ENCODE data around the gene FGD6.

Gene FGD6

GRCh38 chr12:95130096-95130495 is 87.2 kb downstream of the FGD6 start:
- CTCF ChIA-PET: no interaction called here
- DNase-seq (ENCODE audit: extremely low spot score): no peak
- POLR2A ChIA-PET: no interaction called here
- TF ChIP-seq ELF4 (IDR thresholded peaks at IDR 0.05): no peak
- TF ChIP-seq FOXA1 (IDR thresholded peaks at IDR 0.05): no peak
- TF ChIP-seq NFRKB (IDR thresholded peaks at IDR 0.05): no peak
- no peak for TF ChIP-seq ZNF384 (IDR thresholded peaks at IDR 0.05)

- no peak for DNase-seq (ENCODE audit: extremely low spot score)
- TF ChIP-seq L3MBTL2 (conservative IDR thresholded peaks at IDR 0.05): no peak
- no peak for TF ChIP-seq NFRKB (IDR thresholded peaks at IDR 0.05)
- no peak for TF ChIP-seq BHLHE40 (IDR thresholded peaks at IDR 0.05; ENCODE audit: borderline replicate concordance)
- no peak for TF ChIP-seq ZNF384 (IDR thresholded peaks at IDR 0.05)
- TF ChIP-seq ELF4 (IDR thresholded peaks at IDR 0.05): no peak
- no peak for TF ChIP-seq SP1 (IDR thresholded peaks at IDR 0.05)
- no peak for TF ChIP-seq FOXM1 (IDR thresholded peaks at IDR 0.05; ENCODE audit: borderline replicate concordance)
- TF ChIP-seq TARDBP (IDR thresholded peaks at IDR 0.05): no peak
- no peak for TF ChIP-seq ARNT (IDR thresholded peaks at IDR 0.05)
- TF ChIP-seq HDGF (IDR thresholded peaks at IDR 0.05; ENCODE audit: borderline replicate concordance): no peak
- no peak for TF ChIP-seq PKNOX1 (IDR thresholded peaks at IDR 0.05)
- POLR2A ChIA-PET: no interaction called here
- CTCF ChIA-PET: no interaction called here
Observed at GRCh38 chr12:95129115-95129514, 88.2 kb downstream of the FGD6 start.

GRCh38 chr12:95126736-95127135 is 90.5 kb downstream of the FGD6 start:
- POLR2A ChIA-PET: interaction anchor here (1.3 kb wide), 1 partner anchor 91 kb away, joined by 3 read pairs; the partner anchor contains the start of genes FGD6 and VEZT
- TF ChIP-seq FOXA1 (IDR thresholded peaks at IDR 0.05): no peak
- no peak for TF ChIP-seq CTBP1 (IDR thresholded peaks at IDR 0.05; ENCODE audit: borderline replicate concordance)
- TF ChIP-seq FOXM1 (IDR thresholded peaks at IDR 0.05; ENCODE audit: borderline replicate concordance): no peak
- no peak for TF ChIP-seq FOXK2 (IDR thresholded peaks at IDR 0.05)
- TF ChIP-seq PKNOX1 (IDR thresholded peaks at IDR 0.05): no peak
- TF ChIP-seq ELF4 (IDR thresholded peaks at IDR 0.05): no peak
- no peak for TF ChIP-seq NFRKB (IDR thresholded peaks at IDR 0.05)
- TF ChIP-seq BHLHE40 (IDR thresholded peaks at IDR 0.05; ENCODE audit: borderline replicate concordance): no peak
- CTCF ChIA-PET: no interaction called here
- no peak for DNase-seq (ENCODE audit: extremely low spot score)

GRCh38 chr12:95126076-95126475 is 91.2 kb downstream of the FGD6 start:
- TF ChIP-seq ZNF384 (IDR thresholded peaks at IDR 0.05) (no peak), ELF4 (IDR thresholded peaks at IDR 0.05) (no peak), LEF1 (IDR thresholded peaks at IDR 0.05; ENCODE audit: borderline replicate concordance) (no peak), HDGF (IDR thresholded peaks at IDR 0.05; ENCODE audit: borderline replicate concordance) (no peak), FOXK2 (IDR thresholded peaks at IDR 0.05) (no peak), SUZ12 (IDR thresholded peaks at IDR 0.05) (no peak), TARDBP (IDR thresholded peaks at IDR 0.05) (no peak), L3MBTL2 (conservative IDR thresholded peaks at IDR 0.05) (no peak), ARNT (IDR thresholded peaks at IDR 0.05) (no peak), SP1 (IDR thresholded peaks at IDR 0.05) (no peak), PKNOX1 (IDR thresholded peaks at IDR 0.05) (no peak), BHLHE40 (IDR thresholded peaks at IDR 0.05; ENCODE audit: borderline replicate concordance) (no peak), NFRKB (IDR thresholded peaks at IDR 0.05) (no peak), FOXA1 (IDR thresholded peaks at IDR 0.05) (no peak), FOXM1 (IDR thresholded peaks at IDR 0.05; ENCODE audit: borderline replicate concordance) (no peak), CTBP1 (IDR thresholded peaks at IDR 0.05; ENCODE audit: borderline replicate concordance) (no peak)
- DNase-seq (ENCODE audit: extremely low spot score): no peak
- CTCF ChIA-PET: no interaction called here
- POLR2A ChIA-PET: interaction anchor here (1.1 to 1.3 kb wide), 2 partner anchors 91 to 348 kb away, joined by 3 read pairs; partner anchors contain the start of genes FGD6, METAP2 and VEZT

GRCh38 chr12:95124106-95124505 is 93.2 kb downstream of the FGD6 start:
- no peak for TF ChIP-seq ARNT (IDR thresholded peaks at IDR 0.05)
- no peak for TF ChIP-seq TARDBP (IDR thresholded peaks at IDR 0.05)
- no peak for TF ChIP-seq BHLHE40 (IDR thresholded peaks at IDR 0.05; ENCODE audit: borderline replicate concordance)
- no peak for TF ChIP-seq L3MBTL2 (conservative IDR thresholded peaks at IDR 0.05)
- TF ChIP-seq HDGF (IDR thresholded peaks at IDR 0.05; ENCODE audit: borderline replicate concordance): no peak
- TF ChIP-seq ZNF384 (IDR thresholded peaks at IDR 0.05): no peak
- TF ChIP-seq SUZ12 (IDR thresholded peaks at IDR 0.05): no peak
- no peak for TF ChIP-seq CTBP1 (IDR thresholded peaks at IDR 0.05; ENCODE audit: borderline replicate concordance)
- no peak for TF ChIP-seq SP1 (IDR thresholded peaks at IDR 0.05)
- no peak for TF ChIP-seq FOXA1 (IDR thresholded peaks at IDR 0.05)
- TF ChIP-seq ELF4 (IDR thresholded peaks at IDR 0.05): no peak
- TF ChIP-seq NFRKB (IDR thresholded peaks at IDR 0.05): no peak
- no peak for TF ChIP-seq FOXK2 (IDR thresholded peaks at IDR 0.05)
- TF ChIP-seq FOXM1 (IDR thresholded peaks at IDR 0.05; ENCODE audit: borderline replicate concordance): no peak
- TF ChIP-seq PKNOX1 (IDR thresholded peaks at IDR 0.05): no peak
- no peak for TF ChIP-seq LEF1 (IDR thresholded peaks at IDR 0.05; ENCODE audit: borderline replicate concordance)
- POLR2A ChIA-PET: no interaction called here
- CTCF ChIA-PET: interaction anchor here (1.0 kb wide), 1 partner anchor 410 kb away, joined by 4 read pairs; no protein-coding TSS in a partner anchor
- DNase-seq (ENCODE audit: extremely low spot score): no peak

- POLR2A ChIA-PET: no interaction called here
- DNase-seq (ENCODE audit: extremely low spot score): no peak
- CTCF ChIA-PET: no interaction called here
- TF ChIP-seq SP1 (IDR thresholded peaks at IDR 0.05): no peak
- no peak for TF ChIP-seq NFRKB (IDR thresholded peaks at IDR 0.05)
- no peak for TF ChIP-seq LEF1 (IDR thresholded peaks at IDR 0.05; ENCODE audit: borderline replicate concordance)
- no peak for TF ChIP-seq ARNT (IDR thresholded peaks at IDR 0.05)
- TF ChIP-seq FOXK2 (IDR thresholded peaks at IDR 0.05): no peak
- TF ChIP-seq TARDBP (IDR thresholded peaks at IDR 0.05): no peak
- TF ChIP-seq ELF4 (IDR thresholded peaks at IDR 0.05): no peak
- no peak for TF ChIP-seq L3MBTL2 (conservative IDR thresholded peaks at IDR 0.05)
- TF ChIP-seq BHLHE40 (IDR thresholded peaks at IDR 0.05; ENCODE audit: borderline replicate concordance): no peak
- TF ChIP-seq PKNOX1 (IDR thresholded peaks at IDR 0.05): no peak
- no peak for TF ChIP-seq ZNF384 (IDR thresholded peaks at IDR 0.05)
- TF ChIP-seq HDGF (IDR thresholded peaks at IDR 0.05; ENCODE audit: borderline replicate concordance): no peak
Observed at GRCh38 chr12:95118788-95119179, 98.5 kb downstream of the FGD6 start.
